Measurements from ENCODE around the gene PRR3.

GRCh38 chr6:30564114-30564513 is 7.0 kb downstream of the PRR3 start:
- TF ChIP-seq CTCF (IDR thresholded peaks at IDR 0.05; ENCODE audit: poor library complexity, severe bottlenecking) (no peak), POLR2AphosphoS5 (IDR thresholded peaks at IDR 0.05) (no peak), EP300 (conservative IDR thresholded peaks at IDR 0.05; ENCODE audit: poor library complexity, severe bottlenecking) (no peak), RAD21 (conservative IDR thresholded peaks at IDR 0.05) (no peak), EZH2 (IDR thresholded peaks at IDR 0.05; ENCODE audit: borderline replicate concordance, insufficient read depth, low read length, poor library complexity, severe bottlenecking) (no peak), TAF1 (IDR thresholded peaks at IDR 0.05; ENCODE audit: low read depth) (no peak), REST (IDR thresholded peaks at IDR 0.05; ENCODE audit: borderline replicate concordance) (no peak), SMC3 (conservative IDR thresholded peaks at IDR 0.05; ENCODE audit: poor library complexity) (no peak)
